Transverse colon (tissue), 4 donors: ENCODE results near the gene TLCD2.
"Not testable (repeated sequence)": the region's sequence is repeated elsewhere in the genome, so short reads cannot be mapped to it uniquely, and the experiment has no call there.

Source experiments
- POLR2AphosphoS5 ChIP-seq, 3 donors: sonication (generic); formaldehyde crosslinking; IDR thresholded peaks; one replicate each; pipeline ENCODE4 v1.6.1; 2016; ENCODE audit warnings: antibody characterized with exemption in 3 of 3
- TF ChIP-seq, protein P1 (sequence below), 5 experiments: fragments of 200-600 bp in 3 of 5; fragments of 450-650 bp in 2 of 5; sonication (generic) in 3 of 5; IDR thresholded peaks; 1 replicate in 2 of 5; 2 replicates in 3 of 5; pipeline ENCODE4 v1.5.1; 2016 to 2017; ENCODE audit warnings: antibody characterized with exemption in 5 of 5, inconsistent platforms in 3 of 5, mild to moderate bottlenecking in 2 of 5, moderate library complexity in 1 of 5

DNA sequence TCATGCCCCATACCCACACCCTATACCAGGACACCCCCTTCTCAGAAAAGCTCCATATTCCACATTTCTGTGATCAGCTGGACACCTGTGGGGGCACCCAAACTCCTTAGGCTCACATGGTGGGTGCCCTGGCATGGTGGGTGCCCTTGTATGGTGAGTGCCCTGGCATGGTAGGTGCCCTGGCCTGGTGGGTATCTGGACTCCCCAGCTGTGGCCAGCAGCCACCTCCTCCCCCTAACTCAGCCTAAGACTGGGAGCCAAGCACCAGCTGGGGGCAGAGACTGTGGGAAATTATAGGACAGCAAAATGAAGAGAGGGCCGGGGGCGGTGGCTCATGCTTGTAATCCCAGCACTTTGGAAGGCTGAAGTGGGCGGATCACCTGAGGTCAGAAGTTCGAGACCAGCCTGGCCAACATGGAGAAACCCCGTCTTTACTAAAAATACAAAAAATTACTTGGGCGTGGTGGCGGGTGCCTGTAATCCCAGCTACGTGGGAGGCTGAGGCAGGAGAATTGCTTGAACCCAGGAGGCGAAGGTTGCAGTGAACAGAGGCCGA lies 1.3 kb downstream of the TLCD2 start:
- TF ChIP-seq, protein P1, sequence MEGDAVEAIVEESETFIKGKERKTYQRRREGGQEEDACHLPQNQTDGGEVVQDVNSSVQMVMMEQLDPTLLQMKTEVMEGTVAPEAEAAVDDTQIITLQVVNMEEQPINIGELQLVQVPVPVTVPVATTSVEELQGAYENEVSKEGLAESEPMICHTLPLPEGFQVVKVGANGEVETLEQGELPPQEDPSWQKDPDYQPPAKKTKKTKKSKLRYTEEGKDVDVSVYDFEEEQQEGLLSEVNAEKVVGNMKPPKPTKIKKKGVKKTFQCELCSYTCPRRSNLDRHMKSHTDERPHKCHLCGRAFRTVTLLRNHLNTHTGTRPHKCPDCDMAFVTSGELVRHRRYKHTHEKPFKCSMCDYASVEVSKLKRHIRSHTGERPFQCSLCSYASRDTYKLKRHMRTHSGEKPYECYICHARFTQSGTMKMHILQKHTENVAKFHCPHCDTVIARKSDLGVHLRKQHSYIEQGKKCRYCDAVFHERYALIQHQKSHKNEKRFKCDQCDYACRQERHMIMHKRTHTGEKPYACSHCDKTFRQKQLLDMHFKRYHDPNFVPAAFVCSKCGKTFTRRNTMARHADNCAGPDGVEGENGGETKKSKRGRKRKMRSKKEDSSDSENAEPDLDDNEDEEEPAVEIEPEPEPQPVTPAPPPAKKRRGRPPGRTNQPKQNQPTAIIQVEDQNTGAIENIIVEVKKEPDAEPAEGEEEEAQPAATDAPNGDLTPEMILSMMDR (IDR thresholded peaks at IDR 0.05): not testable (repeated sequence)
- TF ChIP-seq POLR2AphosphoS5 (IDR thresholded peaks at IDR 0.05): not testable (repeated sequence)
